GM10266 (cell line): ENCODE measurements around the gene SNRNP40.

Source experiments
- DNase-seq: peaks from one replicate; pipeline ENCODE4 v3.0.0; 2012; ENCODE audit errors: extremely low spot score
- TF ChIP-seq, protein P1 (sequence below): IDR thresholded peaks from 2 replicates; pipeline ENCODE4 v1.5.1; 2012; ENCODE audit warnings: mild to moderate bottlenecking, low read depth; ENCODE audit not compliant: control insufficient read depth, insufficient read depth; ENCODE audit errors: missing control alignments

Gene SNRNP40

GRCh38 chr1:31222176-31222575 is 74.4 kb downstream of the SNRNP40 start:
- TF ChIP-seq, protein P1, sequence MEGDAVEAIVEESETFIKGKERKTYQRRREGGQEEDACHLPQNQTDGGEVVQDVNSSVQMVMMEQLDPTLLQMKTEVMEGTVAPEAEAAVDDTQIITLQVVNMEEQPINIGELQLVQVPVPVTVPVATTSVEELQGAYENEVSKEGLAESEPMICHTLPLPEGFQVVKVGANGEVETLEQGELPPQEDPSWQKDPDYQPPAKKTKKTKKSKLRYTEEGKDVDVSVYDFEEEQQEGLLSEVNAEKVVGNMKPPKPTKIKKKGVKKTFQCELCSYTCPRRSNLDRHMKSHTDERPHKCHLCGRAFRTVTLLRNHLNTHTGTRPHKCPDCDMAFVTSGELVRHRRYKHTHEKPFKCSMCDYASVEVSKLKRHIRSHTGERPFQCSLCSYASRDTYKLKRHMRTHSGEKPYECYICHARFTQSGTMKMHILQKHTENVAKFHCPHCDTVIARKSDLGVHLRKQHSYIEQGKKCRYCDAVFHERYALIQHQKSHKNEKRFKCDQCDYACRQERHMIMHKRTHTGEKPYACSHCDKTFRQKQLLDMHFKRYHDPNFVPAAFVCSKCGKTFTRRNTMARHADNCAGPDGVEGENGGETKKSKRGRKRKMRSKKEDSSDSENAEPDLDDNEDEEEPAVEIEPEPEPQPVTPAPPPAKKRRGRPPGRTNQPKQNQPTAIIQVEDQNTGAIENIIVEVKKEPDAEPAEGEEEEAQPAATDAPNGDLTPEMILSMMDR, result no peak
- no peak for DNase-seq

DNA sequence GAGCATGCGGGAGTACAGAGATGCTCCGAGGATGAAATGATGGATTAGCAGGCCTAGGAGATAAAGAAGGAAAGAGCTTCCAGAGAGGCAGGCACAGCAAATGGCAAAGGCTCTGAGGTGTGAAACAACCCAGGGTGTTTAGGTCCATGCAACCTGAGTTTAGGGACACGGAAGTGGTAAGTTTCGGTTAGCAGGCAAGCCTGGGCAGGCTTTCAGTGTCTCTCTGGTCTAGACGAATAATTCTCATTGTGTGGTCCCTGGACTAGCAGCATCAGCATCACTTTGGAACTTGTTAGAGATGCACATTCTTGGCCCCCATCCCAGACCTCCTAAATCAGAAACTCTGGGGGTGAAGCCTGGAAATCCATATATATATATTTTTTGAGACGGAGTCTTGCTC is 75.5 kb downstream of the SNRNP40 start:
- no peak for DNase-seq
- TF ChIP-seq, protein P1, result no peak

- no peak for DNase-seq
- TF ChIP-seq, protein P1, result no peak
Measured at GRCh38 chr1:31219489-31219888, 77.1 kb downstream of the SNRNP40 start.

GRCh38 chr1:31218705-31219104 is 77.9 kb downstream of the SNRNP40 start:
- DNase-seq, result no peak
- TF ChIP-seq, protein P1, result no peak

- no peak for DNase-seq
- TF ChIP-seq, protein P1, result no peak
Measured at GRCh38 chr1:31216016-31216415, 80.6 kb downstream of the SNRNP40 start.

- TF ChIP-seq, protein P1, result no peak
- no peak for DNase-seq
Measured at GRCh38 chr1:31215065-31215570, 81.5 kb downstream of the SNRNP40 start.

- no peak for DNase-seq
- TF ChIP-seq, protein P1, result no peak
Measured at GRCh38 chr1:31214316-31215064, 82.1 kb downstream of the SNRNP40 start.
